ENCODE data around the gene KLHL4. TPM values are rescaled to one million over a fixed set of nuclear protein-coding genes. Genes with fewer than 3 reads are reported as not detected.

The KLHL4 gene, protein sequence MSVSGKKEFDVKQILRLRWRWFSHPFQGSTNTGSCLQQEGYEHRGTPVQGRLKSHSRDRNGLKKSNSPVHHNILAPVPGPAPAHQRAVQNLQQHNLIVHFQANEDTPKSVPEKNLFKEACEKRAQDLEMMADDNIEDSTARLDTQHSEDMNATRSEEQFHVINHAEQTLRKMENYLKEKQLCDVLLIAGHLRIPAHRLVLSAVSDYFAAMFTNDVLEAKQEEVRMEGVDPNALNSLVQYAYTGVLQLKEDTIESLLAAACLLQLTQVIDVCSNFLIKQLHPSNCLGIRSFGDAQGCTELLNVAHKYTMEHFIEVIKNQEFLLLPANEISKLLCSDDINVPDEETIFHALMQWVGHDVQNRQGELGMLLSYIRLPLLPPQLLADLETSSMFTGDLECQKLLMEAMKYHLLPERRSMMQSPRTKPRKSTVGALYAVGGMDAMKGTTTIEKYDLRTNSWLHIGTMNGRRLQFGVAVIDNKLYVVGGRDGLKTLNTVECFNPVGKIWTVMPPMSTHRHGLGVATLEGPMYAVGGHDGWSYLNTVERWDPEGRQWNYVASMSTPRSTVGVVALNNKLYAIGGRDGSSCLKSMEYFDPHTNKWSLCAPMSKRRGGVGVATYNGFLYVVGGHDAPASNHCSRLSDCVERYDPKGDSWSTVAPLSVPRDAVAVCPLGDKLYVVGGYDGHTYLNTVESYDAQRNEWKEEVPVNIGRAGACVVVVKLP
- 9.5 TPM for total RNA-seq

DNA sequence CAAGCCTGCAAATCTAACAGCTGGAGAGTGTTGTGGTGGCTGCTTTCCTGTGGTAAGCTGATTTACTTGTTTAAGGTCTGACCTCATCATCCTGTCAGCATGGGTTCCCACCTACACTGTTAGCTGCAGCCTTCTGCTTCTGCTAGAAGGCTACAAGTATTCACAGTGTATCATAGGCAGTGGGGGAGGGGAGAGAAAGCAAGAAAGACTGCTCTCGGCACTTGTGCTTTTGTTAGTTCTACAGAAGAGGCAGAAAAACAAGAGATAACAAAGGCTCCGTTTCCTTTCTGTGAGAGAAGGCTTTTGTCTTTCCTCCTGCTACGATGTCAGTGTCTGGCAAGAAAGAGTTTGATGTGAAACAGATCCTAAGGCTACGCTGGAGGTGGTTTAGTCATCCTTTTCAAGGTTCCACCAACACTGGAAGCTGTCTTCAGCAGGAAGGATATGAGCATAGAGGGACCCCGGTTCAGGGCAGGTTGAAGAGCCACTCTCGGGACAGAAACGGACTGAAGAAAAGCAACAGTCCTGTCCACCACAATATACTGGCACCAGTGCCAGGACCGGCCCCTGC, at the start of gene KLHL4:
TSS of gene KLHL4 (plus strand) at position 232 of the 571 bp plus-strand sequence. CDS start at position 324, 92 bp downstream.

